Measurements from ENCODE around the gene ACTN4. TPM values are rescaled to one million over a fixed set of nuclear protein-coding genes. Genes with fewer than 3 reads are reported as not detected.

The ACTN4 gene
- total RNA-seq, 1 experiment from 2014 or later = 3,297 TPM

GRCh38 chr19:38741670-38742069, 94.2 kb downstream of the ACTN4 start:
- no peak for TF ChIP-seq SIN3A (IDR thresholded peaks at IDR 0.05; ENCODE audit: borderline replicate concordance, insufficient read depth, low read depth, low read length)
- no peak for TF ChIP-seq POLR2AphosphoS5 (IDR thresholded peaks at IDR 0.05; ENCODE audit: low read depth, low read length)
- no peak for TF ChIP-seq REST (IDR thresholded peaks at IDR 0.05; ENCODE audit: insufficient read depth in 1 of 2, low read depth in 2 of 2, low read length in 1 of 2)
- TF ChIP-seq CTCF (IDR thresholded peaks at IDR 0.05) = no peak
- TF ChIP-seq TCF7L2 (IDR thresholded peaks at IDR 0.05; ENCODE audit: low read depth, low read length) = no peak
- Histone ChIP-seq H3K9me3 (ENCODE audit: control insufficient read depth, insufficient read depth, low read depth, low read length) (no peaks in the 10 kb centered on the region), H3K4me3 (ENCODE audit: low read depth in 2 of 2, low read length in 2 of 2) (no peak overlapping the region), H3K4me1 (ENCODE audit: control insufficient read depth, insufficient read depth, low read length) (0 out of 2 replicates have a peak, but pooled peaks cover 4% of the 10 kb centered on the region), H3K27me3 (ENCODE audit: control insufficient read depth, insufficient read depth, low read length) (no peaks in the 10 kb centered on the region), H3K36me3 (ENCODE audit: control insufficient read depth, insufficient read depth, low read length) (no peaks in the 10 kb centered on the region), H3K27ac (ENCODE audit: low read length) (no peak overlapping the region)
- intact Hi-C loops (cut with micrococcal nuclease; ENCODE audit: unreplicated experiment) (no loop called here), in situ Hi-C loops (cut with HindIII; ENCODE audit: low pct_unique_long_range_greater_than_20kb, low sequenced_read_pairs) (no loop called here)
- ChIA-PET CTCF (interaction anchor here (0.7 to 1.1 kb wide), 3 partner anchors 12 to 201 kb away, joined by 3 to 7 read pairs (median 6); no protein-coding TSS in a partner anchor), POLR2A (no interaction called here)
- DNase-seq (ENCODE audit: low read depth, low spot score) = no peak
- no TSS peak for BruUV-seq (replicated peaks)
- no peak for ATAC-seq

GRCh38 chr19:38742296-38742695, 94.8 kb downstream of the ACTN4 start:
- intact Hi-C loops (cut with micrococcal nuclease; ENCODE audit: unreplicated experiment) = no loop called here
- no peak for TF ChIP-seq REST (IDR thresholded peaks at IDR 0.05; ENCODE audit: insufficient read depth in 1 of 2, low read depth in 2 of 2, low read length in 1 of 2)
- TF ChIP-seq POLR2AphosphoS5 (IDR thresholded peaks at IDR 0.05; ENCODE audit: low read depth, low read length) = no peak
- no peak for TF ChIP-seq TCF7L2 (IDR thresholded peaks at IDR 0.05; ENCODE audit: low read depth, low read length)
- no peak for TF ChIP-seq SIN3A (IDR thresholded peaks at IDR 0.05; ENCODE audit: borderline replicate concordance, insufficient read depth, low read depth, low read length)
- TF ChIP-seq CTCF (IDR thresholded peaks at IDR 0.05) = no peak
- DNase-seq (ENCODE audit: low read depth, low spot score) (no peak), ATAC-seq (no peak)
- ChIA-PET CTCF (interaction anchor here (0.6 to 1.1 kb wide), 4 partner anchors 12 to 262 kb away, joined by 3 to 5 read pairs (median 3); no protein-coding TSS in a partner anchor), POLR2A (interaction anchor here (0.5 to 0.7 kb wide), 5 partner anchors 21 to 1519 kb away, joined by 4 to 11 read pairs (median 4); no protein-coding TSS in a partner anchor)
- H3K27ac ChIP-seq (ENCODE audit: low read length) = no peak overlapping the region
- 0 out of 2 replicates have a peak, but pooled peaks cover 4% of the 10 kb centered on the region for H3K4me1 ChIP-seq (ENCODE audit: control insufficient read depth, insufficient read depth, low read length)
- no peaks in the 10 kb centered on the region for H3K9me3 ChIP-seq (ENCODE audit: control insufficient read depth, insufficient read depth, low read depth, low read length)
- in situ Hi-C loops (cut with HindIII; ENCODE audit: low pct_unique_long_range_greater_than_20kb, low sequenced_read_pairs) = no loop called here
- H3K4me3 ChIP-seq (ENCODE audit: low read depth in 2 of 2, low read length in 2 of 2) = no peak overlapping the region
- no TSS peak for BruUV-seq (replicated peaks)
- H3K36me3 ChIP-seq (ENCODE audit: control insufficient read depth, insufficient read depth, low read length) = no peaks in the 10 kb centered on the region
- no peaks in the 10 kb centered on the region for H3K27me3 ChIP-seq (ENCODE audit: control insufficient read depth, insufficient read depth, low read length)

All from Panc1 (cell line).